ENCODE results near the gene RSPRY1.

DNA sequence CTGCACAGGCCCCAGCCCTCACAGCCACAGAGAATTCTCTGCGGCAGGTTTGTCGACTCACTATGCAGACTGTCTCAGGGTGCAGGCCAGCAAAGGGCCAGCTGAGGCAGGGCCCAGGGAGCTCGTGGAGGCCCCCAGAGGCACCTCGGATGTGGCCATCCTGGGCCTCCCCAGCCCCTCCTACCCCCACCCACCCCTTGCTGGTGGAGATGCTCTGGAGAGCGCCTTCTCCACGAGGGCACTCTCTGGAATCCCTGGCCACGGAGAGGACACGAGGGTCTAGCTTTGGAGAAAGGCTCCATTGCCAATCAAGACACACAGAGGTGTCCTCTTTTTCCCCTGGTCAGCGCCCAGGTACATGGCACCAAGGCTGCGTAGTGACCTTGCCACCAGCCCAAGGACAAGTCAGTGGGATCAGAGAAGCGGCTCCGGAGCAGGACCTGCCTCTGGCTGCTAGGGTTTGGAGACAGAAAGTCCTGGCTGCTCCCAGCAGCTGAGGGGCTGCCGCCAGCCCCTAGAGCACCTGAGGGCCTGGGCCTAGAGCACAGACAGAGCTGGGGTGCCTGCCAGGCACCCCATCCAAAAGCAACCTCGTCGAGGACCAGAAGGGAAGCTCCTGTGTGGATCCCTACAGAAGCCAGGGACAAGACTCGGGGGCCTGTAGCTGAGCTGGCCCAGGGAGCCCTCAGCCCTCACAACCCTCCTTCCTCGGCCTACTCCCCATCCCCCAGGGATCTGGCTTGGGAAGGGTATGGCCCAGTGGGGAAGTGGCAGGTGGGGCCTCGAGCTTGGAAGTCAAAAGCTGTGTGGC lies 77.6 kb downstream of the RSPRY1 start:
- TF ChIP-seq, protein P1, sequence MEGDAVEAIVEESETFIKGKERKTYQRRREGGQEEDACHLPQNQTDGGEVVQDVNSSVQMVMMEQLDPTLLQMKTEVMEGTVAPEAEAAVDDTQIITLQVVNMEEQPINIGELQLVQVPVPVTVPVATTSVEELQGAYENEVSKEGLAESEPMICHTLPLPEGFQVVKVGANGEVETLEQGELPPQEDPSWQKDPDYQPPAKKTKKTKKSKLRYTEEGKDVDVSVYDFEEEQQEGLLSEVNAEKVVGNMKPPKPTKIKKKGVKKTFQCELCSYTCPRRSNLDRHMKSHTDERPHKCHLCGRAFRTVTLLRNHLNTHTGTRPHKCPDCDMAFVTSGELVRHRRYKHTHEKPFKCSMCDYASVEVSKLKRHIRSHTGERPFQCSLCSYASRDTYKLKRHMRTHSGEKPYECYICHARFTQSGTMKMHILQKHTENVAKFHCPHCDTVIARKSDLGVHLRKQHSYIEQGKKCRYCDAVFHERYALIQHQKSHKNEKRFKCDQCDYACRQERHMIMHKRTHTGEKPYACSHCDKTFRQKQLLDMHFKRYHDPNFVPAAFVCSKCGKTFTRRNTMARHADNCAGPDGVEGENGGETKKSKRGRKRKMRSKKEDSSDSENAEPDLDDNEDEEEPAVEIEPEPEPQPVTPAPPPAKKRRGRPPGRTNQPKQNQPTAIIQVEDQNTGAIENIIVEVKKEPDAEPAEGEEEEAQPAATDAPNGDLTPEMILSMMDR (conservative IDR thresholded peaks at IDR 0.05) = no peak
- no peak for TF ChIP-seq ZFX (IDR thresholded peaks at IDR 0.05)
